Prostate gland (tissue), 2 donors: ENCODE results near the gene AFAP1. TPM values are rescaled to one million over a fixed set of nuclear protein-coding genes. Genes with fewer than 3 reads are reported as not detected.
A peak's percentile ranks its signal among the peaks of the same experiment; 100 is the strongest.

Source experiments
- DNase-seq: peaks from one replicate; pipeline ENCODE4 v3.0.0-alpha.2; 2019; ENCODE audit warnings: low spot score
- H3K27ac ChIP-seq, 2 donors: fragments of 200-600 bp; sonication (generic); 2 replicates each; pipeline ENCODE4 v1.5.1; 2017 to 2019
- H3K27me3 ChIP-seq: fragments of 200-600 bp; sonication (generic); replicated peaks from 2 replicates; pipeline ENCODE4 v1.5.1; 2019; ENCODE audit not compliant: insufficient read depth
- H3K36me3 ChIP-seq, 2 donors: fragments of 200-600 bp; sonication (generic); 1 replicate in 1 of 2; 2 replicates in 1 of 2; pipeline versions ENCODE4 v1.5.1 to v1.8.1; 2017 to 2019
- H3K4me1 ChIP-seq: fragments of 200-600 bp; sonication (generic); replicated peaks from 2 replicates; pipeline ENCODE4 v1.5.1; 2019
- H3K4me3 ChIP-seq, 2 donors: fragments of 200-600 bp; sonication (generic); 2 replicates each; pipeline ENCODE4 v1.5.1; 2017 to 2019
- H3K9me3 ChIP-seq: fragments of 200-600 bp; sonication (generic); 2 replicates; pipeline ENCODE4 v1.5.1; 2017
- POLR2A ChIP-seq: fragments of 450-650 bp; IDR thresholded peaks from one replicate; pipeline ENCODE4 v1.6.1; 2016; ENCODE audit warnings: antibody characterized with exemption, mild to moderate bottlenecking
- POLR2AphosphoS5 ChIP-seq: sonication (generic); formaldehyde crosslinking; IDR thresholded peaks from one replicate; pipeline ENCODE4 v1.6.1; 2017; ENCODE audit warnings: antibody characterized with exemption
- WGBS: methylation state at CpG from one replicate; pipeline ENCODE4 v1.1.5; 2018; 5-methylcytosine and 5-hydroxymethylcytosine counted together
- intact Hi-C: fragments of 100-400 bp; cut with DNase I; formaldehyde crosslinking; loops from one replicate; pipeline ENCODE4 v1.14.2; 2022
- total RNA-seq, 2 donors: library from RNA; depleted of rRNA; stranded (reverse); fragments of >200 nt; gene quantifications; one replicate each; pipeline ENCODE4 v1.1.0, GENCODE V29; 2016
- TF ChIP-seq, protein P1 (sequence below), 4 experiments: fragments of 200-600 bp in 2 of 4; fragments of 450-650 bp in 2 of 4; sonication (generic) in 2 of 4; IDR thresholded peaks; 1 replicate in 3 of 4; 2 replicates in 1 of 4; pipeline ENCODE4 v1.5.1; 2016 to 2019; ENCODE audit warnings: antibody characterized with exemption in 4 of 4, mild to moderate bottlenecking in 2 of 4, moderate library complexity in 2 of 4

Gene AFAP1
- total RNA-seq, 2 donors from 2014 or later: 17.5 to 19.8 TPM

DNA sequence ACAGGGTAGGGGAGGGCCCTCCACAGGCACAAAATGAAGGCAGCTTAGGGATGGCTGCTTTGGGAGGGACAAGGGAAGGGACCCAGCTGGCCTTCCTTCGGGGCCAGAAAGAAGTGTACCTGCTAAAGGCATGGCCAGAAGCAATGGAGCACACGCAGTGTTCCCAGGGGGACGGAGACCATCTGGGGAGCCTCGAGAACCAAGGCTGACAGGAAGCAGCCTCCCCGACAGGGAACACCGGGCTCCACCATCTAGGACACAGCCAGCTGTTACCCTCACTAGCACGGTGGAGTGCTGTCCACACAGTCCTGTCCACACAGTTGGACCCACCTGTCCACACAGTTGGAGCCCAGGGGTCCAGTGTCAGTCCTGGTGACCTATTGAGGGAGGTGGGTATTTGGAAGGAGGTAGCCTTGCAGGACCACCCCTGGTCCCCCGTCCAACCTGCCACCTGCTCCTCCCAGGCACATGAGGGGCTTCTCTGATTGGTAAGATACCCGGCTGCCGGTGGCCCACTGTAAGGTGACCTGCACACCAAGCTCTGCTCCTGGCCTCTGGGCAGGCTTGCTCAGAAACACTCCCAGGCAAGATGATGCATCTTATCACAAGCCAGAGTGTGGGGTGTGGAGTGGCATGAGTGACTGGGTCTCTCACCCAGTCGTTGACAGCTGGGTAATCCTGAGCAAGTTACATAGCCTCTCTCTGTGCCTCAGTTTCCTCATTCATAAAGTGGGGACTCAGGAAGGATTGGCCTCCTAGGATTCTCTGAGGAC is 20.5 kb upstream of the AFAP1 start:
- 72% methylated on average over 11 of the region's 11 CpGs for WGBS
- peak overlapping the region; percentile 64 to 66 for H3K27ac ChIP-seq

DNA sequence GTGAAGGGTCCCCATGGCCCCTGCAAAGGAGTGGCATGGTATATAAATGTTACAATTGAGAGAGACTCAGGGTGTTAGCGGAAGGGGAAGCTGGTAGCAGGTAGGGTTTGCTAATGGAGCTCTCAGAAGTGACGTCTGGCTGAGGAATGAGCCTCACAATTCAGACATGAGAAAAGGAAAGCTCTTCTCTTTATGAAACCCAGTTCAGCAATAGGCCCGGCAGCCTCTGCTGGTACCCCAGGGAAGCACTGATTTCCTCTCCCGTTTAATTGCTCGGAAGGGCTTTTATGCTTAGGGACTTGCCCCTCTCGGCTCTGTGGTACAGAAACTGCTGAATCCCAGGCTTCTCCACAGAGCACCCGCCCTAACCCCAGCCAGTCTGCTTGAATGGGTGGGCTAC is 19.4 kb upstream of the AFAP1 start:
- H3K4me1 ChIP-seq: peaks cover 4% of the 10 kb centered on the region

More for the DNA sequence above, 20.5 kb upstream of the AFAP1 start:
- intact Hi-C loops: no loop called here
- Histone ChIP-seq H3K9me3 (no peaks in the 10 kb centered on the region), H3K4me1 (peaks cover 4% of the 10 kb centered on the region), H3K36me3 (no peaks in the 10 kb centered on the region), H3K4me3 (no peak overlapping the region), H3K27me3 (no peaks in the 10 kb centered on the region)
- no peak for DNase-seq
- TF ChIP-seq POLR2A: no peak
- no peak for TF ChIP-seq POLR2AphosphoS5
- TF ChIP-seq, protein P1, sequence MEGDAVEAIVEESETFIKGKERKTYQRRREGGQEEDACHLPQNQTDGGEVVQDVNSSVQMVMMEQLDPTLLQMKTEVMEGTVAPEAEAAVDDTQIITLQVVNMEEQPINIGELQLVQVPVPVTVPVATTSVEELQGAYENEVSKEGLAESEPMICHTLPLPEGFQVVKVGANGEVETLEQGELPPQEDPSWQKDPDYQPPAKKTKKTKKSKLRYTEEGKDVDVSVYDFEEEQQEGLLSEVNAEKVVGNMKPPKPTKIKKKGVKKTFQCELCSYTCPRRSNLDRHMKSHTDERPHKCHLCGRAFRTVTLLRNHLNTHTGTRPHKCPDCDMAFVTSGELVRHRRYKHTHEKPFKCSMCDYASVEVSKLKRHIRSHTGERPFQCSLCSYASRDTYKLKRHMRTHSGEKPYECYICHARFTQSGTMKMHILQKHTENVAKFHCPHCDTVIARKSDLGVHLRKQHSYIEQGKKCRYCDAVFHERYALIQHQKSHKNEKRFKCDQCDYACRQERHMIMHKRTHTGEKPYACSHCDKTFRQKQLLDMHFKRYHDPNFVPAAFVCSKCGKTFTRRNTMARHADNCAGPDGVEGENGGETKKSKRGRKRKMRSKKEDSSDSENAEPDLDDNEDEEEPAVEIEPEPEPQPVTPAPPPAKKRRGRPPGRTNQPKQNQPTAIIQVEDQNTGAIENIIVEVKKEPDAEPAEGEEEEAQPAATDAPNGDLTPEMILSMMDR (IDR thresholded peaks at IDR 0.05): no peak

DNA sequence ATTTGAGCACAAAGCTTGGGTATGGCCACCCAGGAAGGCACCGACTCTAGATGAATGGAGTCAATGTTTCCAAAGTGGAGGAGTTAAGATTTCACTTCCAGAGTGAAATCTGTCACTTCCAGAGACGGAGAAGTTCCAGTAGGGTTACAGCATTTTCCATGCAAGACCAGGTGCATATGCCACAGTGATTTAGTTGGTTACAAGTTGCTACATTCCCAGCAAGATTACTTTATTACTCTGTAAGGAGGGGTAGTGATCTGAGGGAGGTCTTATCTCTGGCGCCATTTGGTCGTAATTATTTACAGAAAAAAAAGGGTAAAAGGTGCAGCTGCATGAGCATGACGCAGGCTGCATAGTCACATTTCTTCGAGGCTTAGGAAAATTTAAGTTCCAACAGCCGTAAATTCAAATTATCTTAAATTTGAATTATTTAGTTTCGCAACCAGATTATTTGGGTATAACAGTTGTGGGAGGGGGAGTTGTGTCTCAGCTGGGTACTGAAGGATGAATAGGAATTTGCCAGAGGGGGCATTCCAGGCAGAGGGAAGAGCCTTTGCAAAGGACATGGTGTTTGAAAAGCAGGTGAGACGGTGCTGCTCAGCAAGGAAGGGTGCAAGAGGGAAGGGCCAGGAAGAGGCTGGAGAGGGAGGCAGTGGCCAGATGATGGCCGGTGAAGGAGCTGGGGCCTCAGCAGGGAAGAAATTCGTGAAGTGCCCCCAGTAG is 17.4 kb upstream of the AFAP1 start:
- no peak for DNase-seq
- WGBS: 79% methylated on average over 11 of the region's 11 CpGs
- Histone ChIP-seq H3K9me3 (no peaks in the 10 kb centered on the region), H3K27ac (no peak overlapping the region), H3K4me1 (peaks cover 4% of the 10 kb centered on the region), H3K27me3 (no peaks in the 10 kb centered on the region), H3K36me3 (no peaks in the 10 kb centered on the region), H3K4me3 (no peak overlapping the region)
- TF ChIP-seq POLR2AphosphoS5 (no peak), POLR2A (no peak)
- TF ChIP-seq, protein P1 (IDR thresholded peaks at IDR 0.05): no peak
- intact Hi-C loops: no loop called here

More for the DNA sequence above, 19.4 kb upstream of the AFAP1 start:
- no peak for TF ChIP-seq POLR2AphosphoS5
- no peak for TF ChIP-seq POLR2A
- TF ChIP-seq, protein P1 (IDR thresholded peaks at IDR 0.05): no peak
- H3K9me3 ChIP-seq: no peaks in the 10 kb centered on the region
- intact Hi-C loops: no loop called here
- H3K27me3 ChIP-seq: no peaks in the 10 kb centered on the region
- no peak for DNase-seq
- 74% methylated on average over 7 of the region's 7 CpGs for WGBS
- H3K4me3 ChIP-seq: no peak overlapping the region
- no peaks in the 10 kb centered on the region for H3K36me3 ChIP-seq
- no peak overlapping the region for H3K27ac ChIP-seq

DNA sequence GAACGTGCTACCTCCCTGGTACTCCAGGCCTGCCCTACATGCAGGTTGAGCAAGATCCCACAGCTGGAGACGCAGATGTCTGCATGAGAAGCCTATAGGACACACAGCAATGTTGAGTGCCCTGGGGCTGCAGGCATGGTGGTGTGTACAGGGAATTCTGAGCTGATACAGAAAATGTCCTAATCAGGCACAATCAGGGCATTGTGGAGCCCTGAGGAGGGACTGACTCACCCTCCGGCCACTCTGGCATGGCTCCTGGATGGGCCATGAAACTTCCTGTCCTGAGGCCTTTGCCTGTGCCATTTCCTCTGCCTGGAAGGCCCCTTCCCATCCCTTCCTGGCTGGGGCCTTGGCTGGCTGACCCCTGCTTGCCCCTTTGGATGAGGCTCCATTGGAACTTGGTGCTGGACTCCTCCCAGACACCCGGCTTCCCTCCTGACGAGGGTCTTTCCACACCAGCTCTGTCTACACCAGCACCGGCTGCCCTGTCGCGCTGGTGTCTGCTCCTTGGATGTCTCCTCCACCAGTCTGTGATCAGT is 16.7 kb upstream of the AFAP1 start:
- DNase-seq: no peak
- H3K27ac ChIP-seq: no peak overlapping the region
- H3K27me3 ChIP-seq: no peaks in the 10 kb centered on the region
- WGBS: 82% methylated on average over 8 of the region's 8 CpGs
- intact Hi-C loops: no loop called here
- peaks cover 4% of the 10 kb centered on the region for H3K4me1 ChIP-seq
- H3K36me3 ChIP-seq: no peaks in the 10 kb centered on the region
- H3K9me3 ChIP-seq: no peaks in the 10 kb centered on the region
- TF ChIP-seq, protein P1 (IDR thresholded peaks at IDR 0.05): no peak
- TF ChIP-seq POLR2AphosphoS5 (peak; percentile 5), POLR2A (no peak)
- no peak overlapping the region for H3K4me3 ChIP-seq
